ENCODE measurements around the gene AKAP13.

GRCh38 chr15:85492406-85492805, 112.0 kb downstream of the AKAP13 start:
- TF ChIP-seq EP300 (IDR thresholded peaks at IDR 0.05) (no peak), SMC3 (IDR thresholded peaks at IDR 0.05) (no peak)
- TF ChIP-seq, protein P1, sequence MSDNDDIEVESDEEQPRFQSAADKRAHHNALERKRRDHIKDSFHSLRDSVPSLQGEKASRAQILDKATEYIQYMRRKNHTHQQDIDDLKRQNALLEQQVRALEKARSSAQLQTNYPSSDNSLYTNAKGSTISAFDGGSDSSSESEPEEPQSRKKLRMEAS (IDR thresholded peaks at IDR 0.05): no peak
- TF ChIP-seq, protein P2, sequence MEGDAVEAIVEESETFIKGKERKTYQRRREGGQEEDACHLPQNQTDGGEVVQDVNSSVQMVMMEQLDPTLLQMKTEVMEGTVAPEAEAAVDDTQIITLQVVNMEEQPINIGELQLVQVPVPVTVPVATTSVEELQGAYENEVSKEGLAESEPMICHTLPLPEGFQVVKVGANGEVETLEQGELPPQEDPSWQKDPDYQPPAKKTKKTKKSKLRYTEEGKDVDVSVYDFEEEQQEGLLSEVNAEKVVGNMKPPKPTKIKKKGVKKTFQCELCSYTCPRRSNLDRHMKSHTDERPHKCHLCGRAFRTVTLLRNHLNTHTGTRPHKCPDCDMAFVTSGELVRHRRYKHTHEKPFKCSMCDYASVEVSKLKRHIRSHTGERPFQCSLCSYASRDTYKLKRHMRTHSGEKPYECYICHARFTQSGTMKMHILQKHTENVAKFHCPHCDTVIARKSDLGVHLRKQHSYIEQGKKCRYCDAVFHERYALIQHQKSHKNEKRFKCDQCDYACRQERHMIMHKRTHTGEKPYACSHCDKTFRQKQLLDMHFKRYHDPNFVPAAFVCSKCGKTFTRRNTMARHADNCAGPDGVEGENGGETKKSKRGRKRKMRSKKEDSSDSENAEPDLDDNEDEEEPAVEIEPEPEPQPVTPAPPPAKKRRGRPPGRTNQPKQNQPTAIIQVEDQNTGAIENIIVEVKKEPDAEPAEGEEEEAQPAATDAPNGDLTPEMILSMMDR (IDR thresholded peaks at IDR 0.05): no peak
